Urothelium cell line (cell line): ENCODE results near the gene FAM107B.

Source experiments
- DNase-seq: peaks from one replicate; pipeline ENCODE4 v3.0.0; 2011; ENCODE audit warnings: low spot score, mixed read lengths
- FAIRE-seq: peaks from 2 replicates; lab custom pipeline; 2011; peaks lifted over from hg19 to GRCh38; lab: Jason Lieb, UNC

The FAM107B gene

DNA sequence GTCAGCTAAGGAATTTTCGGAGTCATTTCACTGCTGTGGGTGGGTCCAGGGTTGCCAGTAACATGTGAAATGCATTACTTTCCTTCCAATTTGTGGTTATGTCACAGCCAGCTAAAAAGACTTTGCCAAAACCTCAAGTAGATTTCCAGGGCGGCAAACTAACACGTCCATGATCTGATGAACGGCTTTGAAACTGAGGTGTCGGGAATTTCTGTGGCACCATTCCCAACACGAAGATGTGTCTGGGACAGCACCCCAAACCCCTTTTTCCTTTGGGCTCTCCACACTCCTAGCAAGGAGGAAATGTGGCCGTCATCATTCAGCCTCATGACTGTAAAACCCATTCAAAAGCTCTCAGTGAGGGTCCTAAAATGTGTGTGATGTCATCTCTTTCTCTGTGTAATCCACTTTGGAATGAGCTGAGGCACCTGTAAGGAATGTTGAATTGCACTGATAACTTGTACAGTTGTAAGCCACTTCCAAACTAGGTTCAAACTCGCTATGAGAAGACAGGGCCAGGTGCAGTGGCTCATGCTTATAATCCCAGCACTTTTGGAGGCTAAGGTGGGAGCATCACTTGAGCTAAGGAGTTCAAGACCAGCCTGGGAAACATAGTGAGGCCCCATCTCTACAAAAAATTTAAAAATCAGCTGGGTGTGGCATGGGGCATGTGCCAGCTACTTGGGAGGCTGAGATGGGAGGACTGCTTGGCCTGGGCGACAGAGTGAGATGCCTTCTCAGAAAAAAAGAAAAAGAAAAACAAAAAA is 297.9 kb downstream of the FAM107B start:
- peak; percentile 65 for DNase-seq
- FAIRE-seq = no peak

DNA sequence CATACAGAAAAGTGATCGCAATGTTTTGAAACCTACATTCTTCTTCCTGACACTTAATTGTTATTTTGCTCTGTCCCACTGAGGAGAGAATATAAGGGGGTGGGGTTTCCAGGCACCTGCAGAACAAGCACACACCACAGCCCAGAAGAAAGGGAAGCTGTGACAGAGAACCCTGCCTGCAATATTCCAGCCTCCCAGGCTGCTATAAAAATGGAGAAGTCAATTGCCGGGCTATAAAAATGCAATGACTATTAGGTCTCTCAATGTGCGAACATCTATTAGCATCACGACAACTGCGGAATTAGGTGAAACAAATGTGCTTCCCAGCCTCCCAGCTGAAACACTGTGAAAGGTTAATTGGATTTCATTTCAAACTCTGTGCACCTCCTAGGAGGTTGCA is 298.7 kb downstream of the FAM107B start:
- no peak for DNase-seq
- FAIRE-seq = no peak

DNA sequence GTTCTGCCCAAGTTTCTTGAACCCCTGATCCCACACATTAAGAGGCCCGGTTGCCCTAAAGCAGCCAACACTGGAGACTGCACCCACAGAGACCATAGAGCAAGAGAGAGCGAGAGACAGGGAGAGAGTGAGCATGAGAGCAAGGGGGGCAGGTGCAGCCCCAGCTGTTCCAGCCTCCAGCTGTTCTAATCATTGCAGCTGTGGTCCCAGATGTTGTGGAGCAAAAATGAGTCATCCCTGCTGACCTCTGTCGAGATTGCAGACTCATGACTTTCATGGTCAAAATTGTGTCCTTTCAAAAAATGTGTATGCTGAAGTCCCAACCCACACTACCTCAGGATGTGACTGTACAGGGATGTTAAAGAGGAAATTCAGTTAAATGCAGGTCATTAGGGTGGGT is 300.0 kb downstream of the FAM107B start:
- FAIRE-seq = no peak

DNA sequence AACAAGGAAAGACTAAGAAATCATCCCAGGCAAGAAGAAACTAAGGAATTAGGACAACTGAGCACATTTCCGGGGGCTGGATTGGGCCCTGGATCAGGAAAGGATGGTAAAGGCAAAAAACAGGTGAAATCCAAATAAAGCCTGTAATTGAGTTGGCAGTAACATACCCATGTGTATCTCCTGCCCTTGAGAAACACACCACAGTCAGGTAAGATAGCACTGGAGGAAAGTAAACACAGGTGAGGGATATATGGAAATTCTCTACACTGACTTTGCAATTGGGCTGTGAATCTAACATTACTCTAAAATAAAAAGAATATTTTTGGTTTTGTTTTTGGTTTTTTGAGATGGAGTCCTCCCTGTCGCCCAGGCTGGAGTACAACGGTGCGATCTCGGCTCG is 303.8 kb downstream of the FAM107B start:
- DNase-seq (no peak), FAIRE-seq (no peak)

More for the DNA sequence above, 300.0 kb downstream of the FAM107B start:
- DNase-seq = no peak

DNA sequence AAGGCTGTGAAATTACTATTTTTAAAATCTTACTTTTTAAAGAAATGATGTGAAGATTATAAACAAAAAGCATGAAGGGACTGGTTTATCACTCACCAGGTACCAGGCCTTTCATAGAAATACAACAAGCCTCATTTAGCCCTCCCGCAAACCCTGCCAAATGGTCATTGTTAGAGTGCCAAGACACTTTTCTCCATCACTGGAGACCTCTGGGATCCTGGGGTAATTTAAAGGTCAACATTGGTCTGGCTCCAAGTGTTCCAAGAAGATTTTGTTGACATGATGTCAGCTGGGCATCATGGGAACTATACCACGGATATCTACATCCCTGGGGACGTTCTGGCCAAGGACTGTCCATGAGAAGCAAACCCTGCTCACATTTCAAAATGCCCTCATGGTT is 306.0 kb downstream of the FAM107B start:
- no peak for FAIRE-seq
- no peak for DNase-seq
